HG03432 (cell line): ENCODE results near the gene SPATA20.

Source experiments
- ATAC-seq: cut with Tn5 transposase; IDR thresholded peaks from one replicate; pipeline ENCODE4 v1.9.1; 2021; ENCODE audit warnings: mild to moderate bottlenecking, moderate library complexity; ENCODE audit not compliant: unreplicated experiment

The SPATA20 gene

DNA sequence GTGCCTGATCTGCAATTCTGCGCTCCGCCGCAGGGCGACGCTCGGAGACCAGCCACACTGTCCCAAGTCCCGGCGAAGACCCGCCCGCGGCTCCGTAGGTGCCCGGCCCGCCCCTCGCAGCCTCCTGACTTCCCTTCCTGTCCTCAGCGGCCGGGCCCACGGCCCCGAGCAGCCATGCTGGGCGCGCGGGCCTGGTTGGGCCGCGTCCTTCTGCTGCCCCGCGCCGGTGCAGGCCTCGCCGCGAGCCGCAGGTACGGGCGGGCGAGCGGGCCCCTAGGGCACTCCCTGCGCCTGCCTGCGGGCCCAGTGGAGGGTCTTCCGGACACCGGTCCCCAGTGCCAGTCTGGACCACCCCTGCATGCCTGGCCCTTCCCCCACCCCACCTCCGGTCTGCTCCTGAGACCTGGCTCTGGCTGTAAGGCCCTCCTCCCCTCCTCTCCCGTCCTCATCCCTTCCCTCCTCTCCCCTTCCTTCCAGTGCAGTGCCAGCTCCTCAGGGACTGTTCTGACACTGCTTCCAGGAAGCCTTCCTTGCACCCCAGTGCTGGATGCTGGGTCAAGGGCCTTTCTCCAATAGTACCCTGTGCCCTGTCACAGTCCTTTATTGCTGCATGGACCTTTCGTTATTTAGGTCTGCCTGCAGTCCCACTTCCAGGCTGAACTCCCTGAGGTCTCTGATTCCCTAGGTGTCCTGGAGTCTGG is at the start of gene SPATA20:
Gene SPATA20 (plus strand): TSS at position 140 of the 701 bp plus-strand sequence. CDS start 35 bp downstream, at position 175.
- peak; percentile 74 for ATAC-seq

DNA sequence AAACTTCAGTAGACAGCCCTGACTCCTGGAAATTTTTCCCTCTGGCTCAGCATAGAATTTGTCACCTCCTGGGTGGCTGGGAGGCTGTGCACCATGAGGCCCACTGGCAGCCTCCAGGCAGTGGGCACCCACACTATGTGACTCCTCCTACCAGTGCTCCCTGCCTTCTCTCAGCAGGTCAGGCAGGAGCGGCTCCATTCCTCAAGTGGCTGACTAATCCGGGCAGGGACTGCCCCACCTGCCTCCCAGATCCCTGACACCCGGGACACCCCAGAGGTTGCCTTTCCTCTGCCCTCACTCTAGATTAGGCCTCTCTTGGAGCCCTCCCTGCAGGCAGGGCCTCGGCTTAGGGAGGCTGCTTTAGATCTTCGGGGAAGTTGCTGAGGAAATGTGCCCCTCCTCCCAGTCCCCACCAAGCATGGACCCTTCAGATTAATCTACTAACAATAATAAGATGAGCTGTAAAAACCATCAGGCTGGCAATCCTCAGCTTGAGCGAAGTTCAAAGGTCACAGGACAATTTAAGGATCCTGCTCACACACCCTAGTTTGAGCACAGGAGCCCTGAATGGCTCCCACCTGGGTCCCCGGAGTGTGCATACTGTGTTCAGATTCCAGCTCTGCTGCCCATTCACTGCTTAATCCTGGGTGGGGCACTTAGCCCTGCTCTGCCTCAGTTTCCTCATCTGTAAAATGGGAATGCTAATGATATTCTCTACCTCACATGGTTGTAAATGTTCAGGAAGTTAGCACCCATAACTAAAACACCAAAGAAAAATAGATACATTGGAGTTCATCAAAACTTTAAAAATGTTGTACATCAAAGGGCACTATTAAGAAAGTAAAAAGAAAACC is 48.7 kb upstream of the SPATA20 start:
- no peak for ATAC-seq

- ATAC-seq = no peak
Measured at GRCh38 chr17:50499270-50499669, 47.7 kb upstream of the SPATA20 start.

DNA sequence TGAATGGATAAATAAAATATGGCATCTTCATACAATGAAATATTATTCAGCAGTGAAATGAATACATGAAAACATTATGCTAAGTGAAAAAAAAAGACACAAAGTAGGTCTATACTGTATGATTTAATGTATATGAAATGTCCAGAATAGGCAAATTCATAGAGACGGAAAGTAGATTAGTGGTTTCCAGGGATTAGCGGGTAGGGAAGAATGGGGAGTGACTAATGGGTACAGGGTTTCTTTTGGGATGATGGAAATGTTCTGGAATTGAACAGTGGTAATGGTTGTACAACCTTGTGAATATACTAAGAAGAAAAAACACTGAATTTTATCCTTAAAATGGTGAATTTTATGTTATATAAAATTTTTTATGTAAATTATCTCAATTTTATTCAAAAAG is 47.3 kb upstream of the SPATA20 start:
- ATAC-seq = no peak

GRCh38 chr17:50501054-50501453 is 45.9 kb upstream of the SPATA20 start:
- ATAC-seq = no peak

- ATAC-seq = no peak
Measured at GRCh38 chr17:50502301-50502990, 44.5 kb upstream of the SPATA20 start.

DNA sequence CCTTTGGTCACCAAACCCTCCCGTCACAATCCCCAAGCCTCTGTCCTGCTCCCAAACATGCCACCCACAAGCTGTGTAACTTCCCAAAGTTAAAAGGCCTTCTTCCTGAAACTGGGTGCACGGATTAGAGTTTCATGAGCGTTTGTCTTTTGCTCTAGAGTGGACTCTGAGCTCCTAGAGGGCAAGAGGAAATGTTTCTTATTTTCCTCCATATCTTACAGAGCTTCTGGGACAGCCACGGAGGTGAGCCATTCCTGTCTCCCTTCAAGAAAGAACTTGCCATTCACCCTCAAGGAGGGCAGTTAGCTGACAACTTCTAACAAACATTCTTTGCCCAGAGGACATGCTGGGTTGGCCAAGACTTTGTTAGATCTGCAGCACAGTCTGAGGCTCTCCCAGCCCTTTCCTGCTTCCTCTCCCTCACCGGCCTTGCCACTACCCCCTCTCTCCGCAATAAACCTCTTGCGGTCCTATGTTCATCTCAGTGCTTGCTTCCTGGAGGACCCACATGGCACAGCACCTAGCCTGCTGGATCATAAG is 41.3 kb upstream of the SPATA20 start:
- no peak for ATAC-seq

DNA sequence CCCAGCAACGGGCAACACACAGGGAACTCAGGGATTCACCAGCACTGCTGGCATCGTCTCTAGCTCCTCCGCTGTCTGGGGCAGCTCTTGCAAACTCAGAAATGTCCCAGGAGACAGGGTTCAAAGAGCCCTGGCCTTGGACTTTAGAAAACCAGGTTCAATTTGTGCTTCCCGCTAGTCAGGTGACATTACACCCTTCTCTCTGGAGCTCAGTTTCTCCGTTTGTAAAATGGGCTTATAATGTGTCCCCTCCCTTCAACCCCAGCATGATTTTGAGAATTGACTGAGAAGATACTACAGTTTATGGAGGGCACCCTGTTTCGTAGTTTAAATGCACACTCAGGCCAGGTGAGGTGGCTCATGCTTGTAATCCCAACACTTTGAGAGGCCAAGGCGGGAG is 40.7 kb upstream of the SPATA20 start:
- ATAC-seq = no peak

DNA sequence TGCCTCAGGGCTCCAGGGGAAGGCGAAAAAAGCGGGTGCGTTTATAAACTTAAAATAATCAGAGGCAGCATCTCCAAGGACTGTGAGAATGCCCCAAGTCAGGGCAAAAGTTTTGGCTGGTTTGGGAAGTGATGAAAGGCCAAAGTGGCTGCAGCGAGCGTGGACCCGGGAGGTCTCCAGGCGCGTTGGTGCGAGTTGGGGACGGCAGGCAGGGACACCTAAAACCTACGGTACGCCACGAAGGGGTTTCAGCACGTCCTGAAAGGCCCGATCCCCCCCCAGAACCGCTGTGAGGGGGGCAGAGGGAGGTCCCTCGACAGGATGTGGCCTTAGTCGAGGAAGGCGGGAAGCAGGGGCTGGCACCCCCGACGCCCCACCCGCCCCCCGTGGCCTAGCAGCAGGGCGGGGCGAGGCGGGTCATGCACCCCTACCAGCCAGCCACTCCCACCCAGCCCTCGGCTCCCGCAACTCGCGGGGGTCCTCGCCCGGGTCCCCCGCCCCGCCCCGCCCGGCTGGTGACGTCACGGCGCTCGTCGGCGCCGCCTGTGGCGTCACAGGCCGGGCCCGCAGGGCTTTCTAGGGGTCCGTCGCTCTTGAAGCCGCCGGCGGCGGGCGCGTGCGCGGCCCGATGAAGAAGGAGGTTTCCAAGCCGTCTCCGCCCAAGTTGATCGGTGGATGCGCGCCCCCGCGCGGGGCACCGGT is 39.0 kb upstream of the SPATA20 start, which contains the start of gene MYCBPAP:
Gene MYCBPAP (plus strand): TSS at position 569 of the 702 bp plus-strand sequence. CDS start 236 bp downstream, outside the sequence.
- ATAC-seq = peak; percentile 62

DNA sequence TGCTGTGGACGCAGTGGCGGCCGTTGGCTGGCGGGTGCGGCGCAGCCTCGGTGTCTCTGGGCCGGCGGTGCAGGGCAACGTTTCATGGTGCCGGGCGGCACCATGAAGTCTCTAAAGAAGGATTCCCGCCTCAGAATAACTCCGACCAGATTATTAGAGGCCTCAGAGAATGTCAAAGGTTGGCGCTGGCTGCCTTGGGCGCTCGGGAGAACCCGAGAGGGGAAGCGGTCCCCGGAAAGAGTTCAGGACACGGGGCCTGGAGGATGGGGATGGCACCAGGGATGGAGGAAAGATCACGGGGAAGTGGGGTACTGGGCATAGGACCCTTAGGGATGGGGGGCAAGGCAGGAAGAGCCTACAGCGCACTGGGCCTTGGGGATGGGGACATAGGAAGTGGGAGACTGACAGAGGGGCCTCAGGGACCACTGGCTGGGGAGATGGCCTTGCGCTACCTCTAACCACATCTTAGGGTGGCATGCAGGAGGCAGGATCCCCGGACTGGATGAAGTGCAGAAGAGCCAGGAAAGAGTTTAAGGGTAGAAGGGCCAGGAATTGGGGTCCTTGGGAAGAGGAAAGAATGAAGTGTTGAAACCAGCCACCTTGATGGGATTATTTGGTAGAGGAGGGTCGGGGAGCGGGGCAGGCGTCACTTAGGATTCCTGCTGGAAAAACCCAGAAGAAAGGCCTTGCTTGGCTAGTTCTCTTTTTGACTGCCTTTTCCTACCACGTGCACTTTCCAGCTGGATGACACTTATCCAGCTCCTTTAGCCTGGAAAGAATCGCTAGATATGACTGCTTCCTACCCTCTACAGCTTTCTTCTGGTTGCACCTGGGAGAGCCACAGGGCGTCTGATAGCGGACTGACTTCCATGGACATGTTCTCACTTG is 38.2 kb upstream of the SPATA20 start:
- ATAC-seq = no peak

GRCh38 chr17:50511058-50511457 is 35.9 kb upstream of the SPATA20 start:
- peak; percentile 72 for ATAC-seq

- no peak for ATAC-seq
Measured at GRCh38 chr17:50513495-50513894, 33.5 kb upstream of the SPATA20 start.

DNA sequence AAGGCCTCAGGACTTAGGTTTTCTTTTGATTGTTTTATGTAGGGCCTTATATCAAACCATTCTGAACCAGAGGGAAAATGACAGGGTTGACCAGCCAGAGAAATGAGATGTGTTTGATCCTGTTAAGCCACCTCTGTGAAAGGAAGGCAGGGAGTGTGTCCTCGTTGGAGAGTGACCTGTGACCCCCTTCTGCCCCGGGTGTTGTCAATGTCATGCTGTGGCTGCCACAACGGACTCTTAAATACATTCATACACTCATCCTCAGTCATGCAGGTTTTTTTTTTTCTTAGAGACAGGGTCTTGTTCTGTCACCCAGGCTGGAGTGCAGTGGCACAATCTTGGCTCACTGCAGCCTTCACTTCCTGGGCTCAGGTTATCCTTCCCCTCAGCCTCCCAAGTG is 32.6 kb upstream of the SPATA20 start:
- ATAC-seq = no peak

- ATAC-seq = no peak
Measured at GRCh38 chr17:50514936-50515702, 31.9 kb upstream of the SPATA20 start.

- ATAC-seq = no peak
Measured at GRCh38 chr17:50517011-50517410, 30.0 kb upstream of the SPATA20 start.

- ATAC-seq = no peak
Measured at GRCh38 chr17:50517504-50518383, 29.2 kb upstream of the SPATA20 start.

DNA sequence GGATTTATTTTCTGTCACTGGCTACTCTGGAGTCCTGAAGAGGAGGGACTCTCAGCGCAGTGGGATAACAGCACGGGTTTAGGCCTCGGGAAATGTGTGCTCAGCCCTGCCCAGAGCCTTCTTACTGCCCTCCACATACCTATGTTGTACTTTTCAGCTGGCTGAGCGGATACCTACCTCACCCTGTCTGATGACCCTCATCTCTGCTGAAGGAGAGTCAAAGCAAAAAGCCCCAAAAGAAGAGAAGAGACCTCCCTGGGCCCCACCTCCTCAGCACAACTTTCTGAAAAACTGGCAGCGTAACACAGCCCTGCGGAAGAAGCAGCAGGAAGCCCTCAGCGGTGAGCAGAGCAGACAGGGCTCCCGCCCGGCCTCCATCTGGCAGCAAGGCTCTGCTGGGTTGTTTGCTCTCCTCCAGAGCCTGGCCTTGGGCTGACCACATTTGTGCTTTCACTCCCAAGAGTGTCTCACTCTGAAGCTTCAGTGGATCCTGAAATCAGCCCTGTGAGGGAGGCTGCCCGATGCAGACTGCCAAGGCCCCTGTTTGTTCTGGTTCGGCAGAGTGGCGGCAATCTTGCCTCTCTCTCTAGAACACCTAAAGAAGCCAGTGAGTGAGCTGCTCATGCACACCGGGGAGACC is 28.5 kb upstream of the SPATA20 start:
- ATAC-seq = no peak
